Lower lobe of right lung (tissue), 2 donors: ENCODE results near the gene ZNF148. TPM values are rescaled to one million over a fixed set of nuclear protein-coding genes. Genes with fewer than 3 reads are reported as not detected.
A peak's percentile ranks its signal among the peaks of the same experiment; 100 is the strongest.

Experiments used
- ATAC-seq, 2 donors: fragments of 200-7000 bp; cut with Tn5 transposase; one replicate each; pipeline ENCODE4 v1.9.1; 2020 to 2022; ENCODE audit warnings: mild to moderate bottlenecking in 2 of 2, moderate library complexity in 2 of 2
- DNase-seq: peaks from one replicate; pipeline ENCODE4 v3.0.0-alpha.2; 2020
- H3K27ac ChIP-seq: fragments of 200-600 bp; one replicate; pipeline ENCODE4 v1.8.0; 2022
- H3K27me3 ChIP-seq: fragments of 200-600 bp; one replicate; pipeline ENCODE4 v1.8.0; 2022; ENCODE audit warnings: low read depth
- H3K36me3 ChIP-seq: fragments of 200-600 bp; one replicate; pipeline ENCODE4 v1.8.0; 2022; ENCODE audit warnings: mild to moderate bottlenecking
- H3K4me1 ChIP-seq: fragments of 200-600 bp; one replicate; pipeline ENCODE4 v1.8.0; 2022
- H3K4me3 ChIP-seq: fragments of 200-600 bp; one replicate; pipeline ENCODE4 v1.8.0; 2022; ENCODE audit warnings: mild to moderate bottlenecking
- H3K9me3 ChIP-seq: fragments of 200-600 bp; one replicate; pipeline ENCODE4 v1.8.0; 2022
- intact Hi-C: fragments of 100-400 bp; cut with DNase I; formaldehyde crosslinking; loops from one replicate; pipeline ENCODE4 v1.11.0; 2022
- total RNA-seq: library from RNA; stranded (reverse); fragmentation: NEBNext Ultra II Directional; extraction: Animal tissue kit (Norgen Biotek cat#: 25700); gene quantifications from one replicate; pipeline ENCODE4 v1.2.1, GENCODE V29; 2021
- TF ChIP-seq, protein P1 (sequence below): fragments of 200-600 bp; IDR thresholded peaks from one replicate; pipeline ENCODE4 v1.8.0; 2022; ENCODE audit warnings: antibody characterized with exemption, mild to moderate bottlenecking
- donor health status: DM: no; HTN: yes; CAD: no; lungs with severe emphysema.

The ZNF148 gene
- total RNA-seq, 1 donor from 2014 or later, result 48.2 TPM

GRCh38 chr3:125211523-125212090, 163.5 kb downstream of the ZNF148 start:
- no peak for DNase-seq
- Histone ChIP-seq H3K4me3 (peak overlapping the region; percentile 60), H3K27me3 (peaks cover 33% of the 10 kb centered on the region), H3K9me3 (no peaks in the 10 kb centered on the region), H3K27ac (no peak overlapping the region), H3K4me1 (peaks cover 12% of the 10 kb centered on the region), H3K36me3 (no peaks in the 10 kb centered on the region)
- TF ChIP-seq, protein P1, sequence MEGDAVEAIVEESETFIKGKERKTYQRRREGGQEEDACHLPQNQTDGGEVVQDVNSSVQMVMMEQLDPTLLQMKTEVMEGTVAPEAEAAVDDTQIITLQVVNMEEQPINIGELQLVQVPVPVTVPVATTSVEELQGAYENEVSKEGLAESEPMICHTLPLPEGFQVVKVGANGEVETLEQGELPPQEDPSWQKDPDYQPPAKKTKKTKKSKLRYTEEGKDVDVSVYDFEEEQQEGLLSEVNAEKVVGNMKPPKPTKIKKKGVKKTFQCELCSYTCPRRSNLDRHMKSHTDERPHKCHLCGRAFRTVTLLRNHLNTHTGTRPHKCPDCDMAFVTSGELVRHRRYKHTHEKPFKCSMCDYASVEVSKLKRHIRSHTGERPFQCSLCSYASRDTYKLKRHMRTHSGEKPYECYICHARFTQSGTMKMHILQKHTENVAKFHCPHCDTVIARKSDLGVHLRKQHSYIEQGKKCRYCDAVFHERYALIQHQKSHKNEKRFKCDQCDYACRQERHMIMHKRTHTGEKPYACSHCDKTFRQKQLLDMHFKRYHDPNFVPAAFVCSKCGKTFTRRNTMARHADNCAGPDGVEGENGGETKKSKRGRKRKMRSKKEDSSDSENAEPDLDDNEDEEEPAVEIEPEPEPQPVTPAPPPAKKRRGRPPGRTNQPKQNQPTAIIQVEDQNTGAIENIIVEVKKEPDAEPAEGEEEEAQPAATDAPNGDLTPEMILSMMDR, result no peak
- intact Hi-C loops, result no loop called here
- peak; percentile 53 to 61 for ATAC-seq

DNA sequence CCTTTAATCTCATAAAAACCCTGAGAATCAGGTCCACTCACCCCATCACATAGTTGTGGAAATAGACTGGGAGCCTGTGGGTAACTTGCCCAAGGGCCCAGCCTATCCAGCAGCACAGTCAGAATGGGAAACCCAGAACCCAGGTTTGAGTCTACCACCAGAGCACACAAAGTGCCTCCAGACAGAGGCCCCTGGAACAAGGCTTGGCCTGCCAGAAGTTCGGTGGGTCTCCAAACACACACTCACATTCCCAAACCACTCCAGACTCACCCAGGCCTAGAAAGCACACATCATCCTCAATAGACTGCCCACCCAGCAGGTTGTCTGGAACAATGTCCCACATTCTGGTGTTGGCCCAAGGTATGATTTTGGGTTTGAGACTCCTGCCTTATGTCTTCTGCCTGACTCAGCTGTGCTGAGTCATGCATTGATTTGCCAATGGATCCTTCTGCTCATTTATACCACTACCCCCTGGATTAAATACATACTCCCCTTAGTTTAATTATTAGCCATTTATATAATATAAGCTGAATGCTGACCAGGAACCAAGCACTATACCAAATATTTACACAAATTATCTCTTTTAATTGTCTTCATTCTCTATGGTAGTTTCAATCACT, 167.1 kb downstream of the ZNF148 start:
- TF ChIP-seq, protein P1, result no peak
- H3K27ac ChIP-seq, result no peak overlapping the region
- H3K36me3 ChIP-seq, result no peaks in the 10 kb centered on the region
- H3K4me1 ChIP-seq, result peaks cover 11% of the 10 kb centered on the region
- DNase-seq, result no peak
- H3K27me3 ChIP-seq, result peaks cover 19% of the 10 kb centered on the region
- no peak overlapping the region for H3K4me3 ChIP-seq
- ATAC-seq, result no peak
- H3K9me3 ChIP-seq, result no peaks in the 10 kb centered on the region
- intact Hi-C loops, result no loop called here

DNA sequence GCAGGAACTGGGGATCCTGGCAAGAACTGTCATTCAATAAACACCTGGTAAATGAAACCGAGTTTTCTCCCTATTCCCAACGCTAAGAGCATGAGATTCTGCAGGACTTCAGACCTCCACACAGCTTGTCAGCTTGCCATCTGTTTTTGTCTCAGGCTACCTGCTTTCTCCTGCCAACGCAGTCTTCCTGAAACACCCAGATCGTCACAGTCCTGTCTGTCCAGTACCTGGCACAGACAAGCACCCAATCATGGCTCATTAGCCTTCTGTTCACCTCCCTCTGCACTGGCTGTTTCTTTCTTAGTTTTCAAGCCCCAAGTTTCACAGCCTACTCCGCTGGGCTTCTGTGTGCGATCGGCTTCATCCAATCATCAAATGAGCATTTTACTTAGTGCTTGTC, 167.6 kb downstream of the ZNF148 start:
- no peaks in the 10 kb centered on the region for H3K36me3 ChIP-seq
- no peaks in the 10 kb centered on the region for H3K9me3 ChIP-seq
- TF ChIP-seq, protein P1, result no peak
- H3K27ac ChIP-seq, result no peak overlapping the region
- peaks cover 5% of the 10 kb centered on the region for H3K4me1 ChIP-seq
- intact Hi-C loops, result no loop called here
- DNase-seq (no peak), ATAC-seq (no peak)
- no peak overlapping the region for H3K4me3 ChIP-seq
- peaks cover 14% of the 10 kb centered on the region for H3K27me3 ChIP-seq

DNA sequence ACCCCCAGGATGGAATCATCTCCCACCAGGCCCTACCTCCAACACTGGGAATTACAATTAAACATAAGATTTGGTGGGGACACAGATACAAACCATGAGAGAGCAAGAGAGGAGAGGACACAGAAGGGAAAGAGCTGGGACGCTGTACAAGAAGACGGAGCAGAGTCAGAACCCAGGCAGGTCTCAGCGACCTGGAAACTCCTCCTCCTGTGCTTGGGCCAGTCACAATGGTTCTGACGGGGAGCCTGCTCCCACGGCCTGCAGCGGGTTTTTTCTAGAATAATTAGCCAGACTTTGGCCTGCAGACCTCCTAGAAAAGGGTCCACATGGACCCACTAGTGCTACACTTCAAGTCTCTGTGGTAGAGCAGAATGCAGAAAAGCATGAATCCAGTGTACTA, 168.2 kb downstream of the ZNF148 start:
- intact Hi-C loops, result no loop called here

GRCh38 chr3:125203731-125204130, 171.4 kb downstream of the ZNF148 start:
- intact Hi-C loops, result no loop called here
- Histone ChIP-seq H3K4me1 (no peaks in the 10 kb centered on the region), H3K27ac (no peak overlapping the region), H3K36me3 (no peaks in the 10 kb centered on the region), H3K4me3 (no peak overlapping the region), H3K27me3 (no peaks in the 10 kb centered on the region), H3K9me3 (no peaks in the 10 kb centered on the region)
- no peak for ATAC-seq
- TF ChIP-seq, protein P1, result no peak
- DNase-seq, result no peak

More for the DNA sequence above, 168.2 kb downstream of the ZNF148 start:
- Histone ChIP-seq H3K27me3 (peaks cover 8% of the 10 kb centered on the region), H3K4me1 (no peaks in the 10 kb centered on the region), H3K4me3 (no peak overlapping the region), H3K9me3 (no peaks in the 10 kb centered on the region), H3K36me3 (no peaks in the 10 kb centered on the region), H3K27ac (no peak overlapping the region)
- DNase-seq (no peak), ATAC-seq (no peak)
- TF ChIP-seq, protein P1, result no peak
